IMR-90 (cell line): ENCODE data around the gene HOXA3. TPM values are rescaled to one million over a fixed set of nuclear protein-coding genes. Genes with fewer than 3 reads are reported as not detected.

Experiments used
- ATAC-seq: fragments of 200-7000 bp; cut with Tn5 transposase; 2 replicates; pipeline ENCODE4 v1.9.1; 2020; ENCODE audit warnings: low read depth, mild to moderate bottlenecking, moderate library complexity
- BruUV-seq: library from RNA; stranded (reverse); fragments of 400-500 nt; replicated peaks from 2 replicates; lab custom pipeline; 2021; lab: Mats Ljungman, UMichigan
- CTCF ChIA-PET: fragments of 300-600 bp; formaldehyde crosslinking; extraction: SDS; loops from one replicate; lab custom pipeline; 2021; ENCODE audit warnings: antibody characterized with exemption; lab: Yijun Ruan, JAX
- POLR2A ChIA-PET: fragments of 300-600 bp; sonication (Branson Sonifier 250); formaldehyde crosslinking; loops from one replicate; lab custom pipeline; 2022; ENCODE audit warnings: antibody characterized with exemption; ENCODE audit not compliant: unreplicated experiment; lab: Charles Lee
- DNase-seq: peaks from one replicate; pipeline ENCODE4 v3.0.0; 2013
- H2AFZ ChIP-seq: replicated peaks from 2 replicates; pipeline ENCODE3; 2013; ENCODE audit warnings: low read length, mild to moderate bottlenecking; ENCODE audit not compliant: poor library complexity
- H2AK5ac ChIP-seq: 2 replicates; pipeline ENCODE4 v1.6.1; 2013; ENCODE audit warnings: low read depth, low read length, inconsistent platforms
- H2AK9ac ChIP-seq: replicated peaks from 2 replicates; pipeline ENCODE3; 2013; ENCODE audit warnings: mild to moderate bottlenecking, low read depth, low read length, moderate library complexity; ENCODE audit not compliant: poor library complexity
- H2BK120ac ChIP-seq: 2 replicates; pipeline ENCODE4 v1.6.1; 2013; ENCODE audit warnings: low read depth, low read length, inconsistent platforms
- H2BK15ac ChIP-seq: 3 replicates; pipeline ENCODE4 v1.6.1; 2013; ENCODE audit warnings: low read depth, low read length, inconsistent platforms
- H2BK20ac ChIP-seq: 2 replicates; pipeline ENCODE4 v1.6.1; 2013; ENCODE audit warnings: low read depth, mild to moderate bottlenecking, inconsistent platforms, low read length, moderate library complexity
- H2BK5ac ChIP-seq: 2 replicates; pipeline ENCODE4 v1.6.1; 2013; ENCODE audit warnings: mild to moderate bottlenecking, low read depth, low read length, inconsistent platforms; ENCODE audit not compliant: poor library complexity, severe bottlenecking
- H3K14ac ChIP-seq: replicated peaks from 2 replicates; pipeline ENCODE4 v1.6.1; 2013; ENCODE audit warnings: low read depth, low read length, inconsistent platforms
- H3K18ac ChIP-seq: 2 replicates; pipeline ENCODE4 v1.6.1; 2013; ENCODE audit warnings: low read depth, low read length, control low read depth
- H3K23ac ChIP-seq: 2 replicates; pipeline ENCODE4 v1.6.1; 2013; ENCODE audit warnings: low read depth, low read length, inconsistent platforms
- H3K27ac ChIP-seq: 2 replicates; pipeline ENCODE4 v1.5.1; 2013; ENCODE audit warnings: mild to moderate bottlenecking, control low read depth, low read length; ENCODE audit not compliant: insufficient read depth
- H3K27me3 ChIP-seq: 2 replicates; pipeline ENCODE4 v1.6.1; 2013; ENCODE audit warnings: low read length; ENCODE audit not compliant: control insufficient read depth, insufficient read depth
- H3K36me3 ChIP-seq: 2 replicates; pipeline ENCODE4 v1.6.1; 2013; ENCODE audit warnings: low read length, mixed read lengths; ENCODE audit not compliant: control insufficient read depth, insufficient read depth
- H3K4ac ChIP-seq: 2 replicates; pipeline ENCODE4 v1.6.1; 2013; ENCODE audit warnings: low read depth, low read length, inconsistent platforms
- H3K4me1 ChIP-seq: 2 replicates; pipeline ENCODE4 v1.6.1; 2013; ENCODE audit warnings: low read length, mixed read lengths; ENCODE audit not compliant: control insufficient read depth, insufficient read depth
- H3K4me2 ChIP-seq: 2 replicates; pipeline ENCODE4 v1.6.1; 2013; ENCODE audit warnings: low read depth, mild to moderate bottlenecking, control low read depth, low read length, moderate library complexity
- H3K4me3 ChIP-seq: 2 replicates; pipeline ENCODE4 v1.5.1; 2013; ENCODE audit warnings: low read depth, mild to moderate bottlenecking, control low read depth, low read length, moderate library complexity; ENCODE audit not compliant: insufficient read depth
- H3K56ac ChIP-seq: 2 replicates; pipeline ENCODE4 v1.6.1; 2013; ENCODE audit warnings: low read length, inconsistent platforms; ENCODE audit not compliant: insufficient read depth; ENCODE audit errors: extremely low read depth
- H3K79me1 ChIP-seq, 2 experiments: 2 replicates each; pipeline ENCODE4 v1.6.1; 2013; ENCODE audit warnings: low read length in 2 of 2, inconsistent platforms in 1 of 2, low read depth in 1 of 2
- H3K9ac ChIP-seq: 2 replicates; pipeline ENCODE4 v1.6.1; 2013; ENCODE audit warnings: low read depth, low read length, control low read depth
- H3K9me1 ChIP-seq: 2 replicates; pipeline ENCODE4 v1.6.1; 2013; ENCODE audit warnings: low read length, inconsistent platforms; ENCODE audit not compliant: insufficient read depth
- H3K9me3 ChIP-seq: 2 replicates; pipeline ENCODE4 v1.6.1; 2013; ENCODE audit warnings: low read length; ENCODE audit not compliant: control insufficient read depth, insufficient read depth
- H4K20me1 ChIP-seq: 2 replicates; pipeline ENCODE4 v1.6.1; 2013; ENCODE audit warnings: low read length, inconsistent platforms; ENCODE audit not compliant: insufficient read depth
- H4K5ac ChIP-seq: 2 replicates; pipeline ENCODE4 v1.6.1; 2013; ENCODE audit warnings: mild to moderate bottlenecking, low read depth, low read length, control low read depth
- H4K8ac ChIP-seq, 2 experiments: 2 replicates each; pipeline ENCODE4 v1.6.1; 2013; ENCODE audit warnings: low read depth in 2 of 2, low read length in 2 of 2, control low read depth in 1 of 2, inconsistent platforms in 1 of 2
- H4K91ac ChIP-seq: 2 replicates; pipeline ENCODE4 v1.6.1; 2013; ENCODE audit warnings: low read depth, low read length, inconsistent platforms; ENCODE audit not compliant: insufficient read depth
- BHLHE40 ChIP-seq: fragments of 150-350 bp; IDR thresholded peaks from 2 replicates; pipeline ENCODE4 v1.6.1; 2016; ENCODE audit warnings: mild to moderate bottlenecking, low read depth, low read length
- CEBPB ChIP-seq: IDR thresholded peaks from 2 replicates; pipeline ENCODE4 v1.6.1; 2012; ENCODE audit warnings: low read depth, low read length, improper control_type of control experiment
- CHD1 ChIP-seq: IDR thresholded peaks from 2 replicates; pipeline ENCODE4 v1.6.1; 2012; ENCODE audit warnings: low read depth, low read length, improper control_type of control experiment
- ELK1 ChIP-seq: fragments of 150-350 bp; IDR thresholded peaks from 2 replicates; pipeline ENCODE4 v1.6.1; 2016; ENCODE audit warnings: low read depth, mild to moderate bottlenecking, low read length, moderate library complexity, borderline replicate concordance
- FOS ChIP-seq: fragments of 150-350 bp; IDR thresholded peaks from 2 replicates; pipeline ENCODE4 v1.6.1; 2016; ENCODE audit warnings: low read depth, low read length
- MAFK ChIP-seq: IDR thresholded peaks from 2 replicates; pipeline ENCODE4 v1.6.1; 2012; ENCODE audit warnings: low read depth, low read length, improper control_type of control experiment
- MAZ ChIP-seq: IDR thresholded peaks from 2 replicates; pipeline ENCODE4 v1.6.1; 2012; ENCODE audit warnings: low read depth, mild to moderate bottlenecking, low read length, improper control_type of control experiment, moderate library complexity, borderline replicate concordance
- MXI1 ChIP-seq: IDR thresholded peaks from 2 replicates; pipeline ENCODE4 v1.6.1; 2012; ENCODE audit warnings: low read depth, mild to moderate bottlenecking, low read length, moderate library complexity, borderline replicate concordance
- NFE2L2 ChIP-seq: fragments of 150-350 bp; IDR thresholded peaks from 2 replicates; pipeline ENCODE4 v1.6.1; 2016; ENCODE audit warnings: low read depth, mild to moderate bottlenecking, low read length
- POLR2A ChIP-seq: IDR thresholded peaks from 2 replicates; pipeline ENCODE4 v1.6.1; 2012; ENCODE audit warnings: mild to moderate bottlenecking, low read depth, low read length
- RAD21 ChIP-seq: IDR thresholded peaks from 2 replicates; pipeline ENCODE4 v1.6.1; 2012; ENCODE audit warnings: low read length, improper control_type of control experiment
- RCOR1 ChIP-seq: IDR thresholded peaks from 2 replicates; pipeline ENCODE4 v1.6.1; 2012; ENCODE audit warnings: mild to moderate bottlenecking, low read length, improper control_type of control experiment; ENCODE audit not compliant: insufficient replicate concordance
- RFX5 ChIP-seq: IDR thresholded peaks from 2 replicates; pipeline ENCODE4 v1.8.0; 2012; ENCODE audit warnings: low read depth, mild to moderate bottlenecking, low read length, moderate library complexity
- SMC3 ChIP-seq: fragments of 150-350 bp; IDR thresholded peaks from 2 replicates; pipeline ENCODE4 v1.6.1; 2016; ENCODE audit warnings: low read depth, mild to moderate bottlenecking, antibody characterized with exemption, low read length, moderate library complexity
- WGBS, 2 experiments: methylation state at CpG; one replicate each; pipeline versions ENCODE4 v1.1.5 to v1.1.7; 2013; ENCODE audit warnings: missing lambda C conversion rate in 2 of 2; ENCODE audit not compliant: insufficient read length in 1 of 2; ENCODE audit errors: extremely low coverage in 2 of 2; 5-methylcytosine and 5-hydroxymethylcytosine counted together
- dilution Hi-C: fragments of 300-500 bp; cut with HindIII; formaldehyde crosslinking; loops from one replicate; pipeline ENCODE4 v1.14.3; 2018; ENCODE audit warnings: low sequenced_read_pairs; ENCODE audit not compliant: unreplicated experiment
- in situ Hi-C: fragments of 300-500 bp; cut with MboI; formaldehyde crosslinking; loops from 3 replicates; pipeline ENCODE4 v1.14.3; 2019; ENCODE audit warnings: low sequenced_read_pairs, inconsistent platforms, mixed read lengths
- intact Hi-C: fragments of 100-400 bp; cut with micrococcal nuclease; formaldehyde crosslinking; loops from 2 replicates; pipeline ENCODE4 v1.10.0; 2022
- polyA plus RNA-seq, 3 experiments: library from polyadenylated mRNA; depleted of rRNA; stranded (reverse); fragments of >200 nt; gene quantifications; 2 replicates each; pipeline ENCODE4 v1.2.3, GENCODE V29; 2012; ENCODE audit warnings: low replicate concordance in 1 of 3
- total RNA-seq: library from RNA; depleted of rRNA; stranded (reverse); fragments of >200 nt; gene quantifications from 2 replicates; pipeline ENCODE4 v1.2.3, GENCODE V29; 2012
- TF ChIP-seq, protein P1 (sequence below): conservative IDR thresholded peaks from 2 replicates; pipeline ENCODE4 v1.5.1; 2012; ENCODE audit warnings: mild to moderate bottlenecking, low read depth, low read length, improper control_type of control experiment
- TF ChIP-seq, protein P2 (sequence below): fragments of 150-350 bp; IDR thresholded peaks from 2 replicates; pipeline ENCODE4 v1.6.1; 2017; ENCODE audit warnings: mild to moderate bottlenecking, antibody characterized with exemption, low read length, low read depth

HOXA3 gene
- total and polyA plus RNA-seq, 2 of the 4 experiments (the other 2 are of a cell fraction) = 0.90 to 5.4 TPM

DNA sequence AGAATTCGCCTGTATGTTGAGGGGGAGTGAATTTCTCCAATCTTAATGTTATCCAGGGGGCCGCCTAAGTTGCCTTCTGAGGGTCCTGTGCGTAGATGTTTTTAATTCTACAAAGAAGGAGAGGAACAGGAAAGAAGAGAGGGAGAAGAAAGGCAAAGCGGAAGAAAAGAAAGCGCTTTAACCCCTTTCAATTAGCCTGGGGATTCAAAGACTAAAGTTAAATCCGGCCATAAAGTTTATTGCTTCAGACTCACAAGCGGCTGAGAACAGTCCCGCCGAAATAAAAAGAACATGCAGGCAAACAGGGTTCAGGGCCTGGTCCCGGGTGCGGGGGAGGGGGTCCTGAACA lies 13.4 kb downstream of the HOXA3 start:
- peaks cover 15% of the 10 kb centered on the region for H3K4me1 ChIP-seq
- H3K18ac ChIP-seq = peak overlapping the region; percentile 89
- 0% methylated on average over 4 of the region's 11 CpGs; no CpG with 5 or more reads in 1 of the 2 experiments for WGBS, 2 experiments
- dilution Hi-C loops = no loop called here
- peak overlapping the region; percentile 68 for H4K91ac ChIP-seq
- H3K9ac ChIP-seq = peak overlapping the region; percentile 89
- peak overlapping the region; percentile 75 for H2BK120ac ChIP-seq
- peak overlapping the region; percentile 79; the same call in 1 of the 2 replicates for H3K56ac ChIP-seq
- H3K14ac ChIP-seq = peak overlapping the region; percentile 78
- intact Hi-C loops = no loop called here
- peak overlapping the region; percentile 50 to 67; a peak in 3 of 4 replicates for H4K8ac ChIP-seq
- peak overlapping the region; percentile 94 for H3K27ac ChIP-seq
- H2AFZ ChIP-seq = peak overlapping the region; percentile 87
- peaks cover under 1 to 33% of the 10 kb centered on the region in 2 experiments; a peak in 2 of 4 replicates for H3K79me1 ChIP-seq
- DNase-seq (no peak), ATAC-seq (no peak)
- no peaks in the 10 kb centered on the region for H3K27me3 ChIP-seq
- peak overlapping the region; percentile 94 for H3K4me2 ChIP-seq
- H2BK20ac ChIP-seq = peak overlapping the region; percentile 69
- ChIA-PET CTCF (no interaction called here), POLR2A (no interaction called here)
- H2AK9ac ChIP-seq = peak overlapping the region; percentile 63
- peak overlapping the region; percentile 35 for H2BK5ac ChIP-seq
- H4K5ac ChIP-seq = peak overlapping the region; percentile 71
- H3K23ac ChIP-seq = peak overlapping the region; percentile 85
- H3K4me3 ChIP-seq = peak overlapping the region; percentile 30
- no peaks in the 10 kb centered on the region for H4K20me1 ChIP-seq
- peak overlapping the region; percentile 52; the same call in 2 of the 3 replicates for H2BK15ac ChIP-seq
- H3K4ac ChIP-seq = peak overlapping the region; percentile 55
- no TSS peak for BruUV-seq
- in situ Hi-C loops = no loop called here
- no peak overlapping the region for H2AK5ac ChIP-seq
- peaks cover 9% of the 10 kb centered on the region for H3K36me3 ChIP-seq
- H3K9me3 ChIP-seq = no peaks in the 10 kb centered on the region
- TF ChIP-seq, protein P1, sequence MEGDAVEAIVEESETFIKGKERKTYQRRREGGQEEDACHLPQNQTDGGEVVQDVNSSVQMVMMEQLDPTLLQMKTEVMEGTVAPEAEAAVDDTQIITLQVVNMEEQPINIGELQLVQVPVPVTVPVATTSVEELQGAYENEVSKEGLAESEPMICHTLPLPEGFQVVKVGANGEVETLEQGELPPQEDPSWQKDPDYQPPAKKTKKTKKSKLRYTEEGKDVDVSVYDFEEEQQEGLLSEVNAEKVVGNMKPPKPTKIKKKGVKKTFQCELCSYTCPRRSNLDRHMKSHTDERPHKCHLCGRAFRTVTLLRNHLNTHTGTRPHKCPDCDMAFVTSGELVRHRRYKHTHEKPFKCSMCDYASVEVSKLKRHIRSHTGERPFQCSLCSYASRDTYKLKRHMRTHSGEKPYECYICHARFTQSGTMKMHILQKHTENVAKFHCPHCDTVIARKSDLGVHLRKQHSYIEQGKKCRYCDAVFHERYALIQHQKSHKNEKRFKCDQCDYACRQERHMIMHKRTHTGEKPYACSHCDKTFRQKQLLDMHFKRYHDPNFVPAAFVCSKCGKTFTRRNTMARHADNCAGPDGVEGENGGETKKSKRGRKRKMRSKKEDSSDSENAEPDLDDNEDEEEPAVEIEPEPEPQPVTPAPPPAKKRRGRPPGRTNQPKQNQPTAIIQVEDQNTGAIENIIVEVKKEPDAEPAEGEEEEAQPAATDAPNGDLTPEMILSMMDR = no peak
- no peak for TF ChIP-seq NFE2L2
- no peak for TF ChIP-seq CEBPB
- no peak for TF ChIP-seq FOS
- no peak for TF ChIP-seq MAFK
- TF ChIP-seq, protein P2, sequence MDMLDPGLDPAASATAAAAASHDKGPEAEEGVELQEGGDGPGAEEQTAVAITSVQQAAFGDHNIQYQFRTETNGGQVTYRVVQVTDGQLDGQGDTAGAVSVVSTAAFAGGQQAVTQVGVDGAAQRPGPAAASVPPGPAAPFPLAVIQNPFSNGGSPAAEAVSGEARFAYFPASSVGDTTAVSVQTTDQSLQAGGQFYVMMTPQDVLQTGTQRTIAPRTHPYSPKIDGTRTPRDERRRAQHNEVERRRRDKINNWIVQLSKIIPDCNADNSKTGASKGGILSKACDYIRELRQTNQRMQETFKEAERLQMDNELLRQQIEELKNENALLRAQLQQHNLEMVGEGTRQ = no peak
- no peak for TF ChIP-seq MXI1
- TF ChIP-seq RAD21 = no peak
- TF ChIP-seq RFX5 = no peak
- no peak for TF ChIP-seq BHLHE40
- no peak for TF ChIP-seq SMC3
- no peak for TF ChIP-seq ELK1
- no peak for TF ChIP-seq POLR2A
- TF ChIP-seq MAZ = no peak
- TF ChIP-seq RCOR1 = no peak
- no peak for TF ChIP-seq CHD1
- peaks cover under 1% of the 10 kb centered on the region; the same call in 1 of the 2 replicates for H3K9me1 ChIP-seq
